Measurements from ENCODE around the gene CDC34.

The CDC34 gene

DNA sequence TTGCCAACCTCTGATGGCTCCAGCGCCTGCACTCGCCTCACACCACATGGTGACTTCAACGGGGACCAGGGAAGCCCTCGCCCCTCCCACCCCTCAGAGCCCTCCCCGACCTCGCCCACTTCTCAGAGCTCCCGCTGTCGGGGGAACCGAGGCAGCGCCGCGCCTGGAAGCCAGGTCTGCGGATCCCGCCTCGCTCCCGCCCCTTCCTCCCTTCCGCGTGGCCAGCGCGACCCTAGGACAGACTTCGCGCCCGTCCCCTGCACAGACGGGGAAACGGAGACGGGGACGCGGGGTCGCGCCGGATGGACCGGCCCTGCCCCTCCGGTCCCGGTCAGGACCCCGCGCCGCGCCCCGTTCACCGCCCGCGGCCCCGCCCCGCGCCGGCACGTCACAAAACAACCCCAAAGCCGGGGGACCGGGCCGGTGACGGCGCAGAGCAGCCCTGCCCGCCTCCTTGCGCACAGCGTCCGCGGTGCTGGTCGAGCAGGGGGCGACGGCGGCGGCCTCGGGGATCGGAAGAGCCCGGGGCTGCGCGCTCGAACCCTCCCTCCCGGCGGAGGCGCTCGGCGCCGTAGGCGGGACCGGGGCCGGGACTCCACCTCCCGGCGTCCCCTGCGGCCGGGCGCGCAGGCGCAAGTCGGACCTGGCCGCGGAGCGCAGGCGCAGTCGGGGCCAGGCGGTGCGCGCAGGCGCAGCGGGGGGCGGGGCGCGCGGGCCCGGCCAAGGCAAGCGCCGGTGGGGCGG, 379 bp upstream of the CDC34 start:
- Histone ChIP-seq H3K27ac (ENCODE audit: low read depth, low read length) (peak overlapping the region; percentile 87), H3K9me3 (ENCODE audit: low read length) (no peaks in the 10 kb centered on the region), H3K27me3 (ENCODE audit: control insufficient read depth in 1 of 2, insufficient read depth in 2 of 2, low read length in 2 of 2) (peaks cover 0 to 6% of the 10 kb centered on the region in 2 donors), H3K36me3 (ENCODE audit: insufficient read depth, low read length) (peaks cover 12% of the 10 kb centered on the region), H3K4me3 (ENCODE audit: low read depth in 1 of 2, low read length in 2 of 2) (peak overlapping the region; percentile 52 to 87), H3K9ac (ENCODE audit: low read length) (no peak overlapping the region), H3K4me1 (ENCODE audit: insufficient read depth, low read length) (peaks cover 28% of the 10 kb centered on the region)

DNA sequence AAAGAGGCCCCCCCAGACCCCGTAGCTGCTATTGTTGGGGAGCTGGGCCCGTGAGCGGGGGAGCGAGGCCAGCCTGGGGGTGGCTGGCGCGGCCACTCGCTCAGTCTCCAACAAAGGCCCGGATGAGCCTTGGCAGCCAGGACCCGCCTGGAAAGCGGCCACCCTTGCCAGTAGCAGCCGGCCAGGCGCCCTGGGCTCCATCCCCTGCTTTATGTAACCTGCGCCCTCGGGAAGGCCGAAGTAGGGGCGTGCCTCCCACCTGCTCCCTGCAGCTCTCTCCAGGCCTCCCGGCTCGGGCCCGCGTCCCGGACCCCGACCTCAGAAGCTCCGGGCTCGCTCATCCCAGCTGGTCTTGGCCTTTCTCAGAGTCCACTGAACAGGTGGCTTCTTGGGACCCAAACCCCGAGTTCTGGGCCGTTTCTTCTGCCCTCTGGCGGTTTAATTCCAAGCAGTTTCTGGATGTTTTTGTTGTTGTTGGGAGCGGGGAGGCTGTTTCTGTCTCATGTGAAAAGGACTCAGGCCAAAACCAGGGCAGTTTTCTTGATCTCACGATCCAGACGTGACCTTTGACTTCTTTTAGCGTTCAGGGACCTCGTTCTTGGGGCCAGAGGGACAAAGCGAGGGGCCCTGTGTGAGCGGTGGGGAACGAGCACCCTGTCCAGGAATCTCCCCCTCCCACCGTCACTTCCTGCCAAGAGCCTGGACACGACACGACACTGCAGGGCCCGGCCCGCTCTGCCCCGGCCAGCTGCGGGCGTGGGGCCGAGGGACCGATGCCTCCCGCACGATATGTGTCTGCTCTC, 1.2 kb downstream of the CDC34 start:
- no peaks in the 10 kb centered on the region for H3K27me3 ChIP-seq (ENCODE audit: control insufficient read depth in 1 of 2, insufficient read depth in 2 of 2, low read length in 2 of 2)
- peaks cover 24% of the 10 kb centered on the region for H3K36me3 ChIP-seq (ENCODE audit: insufficient read depth, low read length)
- H3K4me3 ChIP-seq (ENCODE audit: low read depth in 1 of 2, low read length in 2 of 2), result peak overlapping the region; percentile 64 to 92
- peaks cover 28% of the 10 kb centered on the region for H3K4me1 ChIP-seq (ENCODE audit: insufficient read depth, low read length)
- peak overlapping the region; percentile 46 for H3K9ac ChIP-seq (ENCODE audit: low read length)
- no peaks in the 10 kb centered on the region for H3K9me3 ChIP-seq (ENCODE audit: low read length)
- H3K27ac ChIP-seq (ENCODE audit: low read depth, low read length), result peak overlapping the region; percentile 99

DNA sequence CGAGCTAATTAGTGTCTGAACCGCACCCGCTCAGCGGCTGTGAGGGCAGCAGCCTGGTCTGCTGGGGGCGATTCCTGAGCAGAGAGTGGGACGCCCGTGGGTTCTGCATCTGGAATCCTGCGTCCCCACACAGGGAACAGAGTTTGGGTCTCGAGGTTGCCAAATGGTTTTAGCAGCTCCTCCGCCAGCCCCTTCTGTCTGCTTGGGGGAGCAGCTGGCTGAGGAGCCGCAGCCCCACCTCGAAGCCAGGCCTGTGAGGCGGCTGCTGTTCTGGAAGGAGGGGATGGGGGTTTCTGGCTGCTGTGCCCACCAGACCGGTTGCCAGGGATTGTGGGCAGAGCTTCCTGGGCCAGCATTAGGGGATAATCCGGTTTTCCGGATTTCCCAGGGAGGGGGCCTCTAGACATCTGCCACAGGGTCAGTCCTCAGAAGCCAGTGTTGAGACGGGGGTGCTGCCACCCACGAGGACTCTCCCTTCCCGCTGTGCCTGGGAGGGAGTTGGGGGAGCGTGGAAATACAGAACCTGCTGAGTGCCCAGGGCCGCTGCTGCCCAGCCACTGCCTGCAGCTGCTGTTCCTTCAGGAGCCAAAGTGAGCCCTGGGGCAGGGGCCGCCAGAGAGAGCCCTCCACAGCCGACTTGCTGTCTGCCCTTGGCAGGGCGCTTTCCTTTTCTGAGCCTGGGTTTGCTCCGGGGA, 2.0 kb downstream of the CDC34 start:
- Histone ChIP-seq H3K4me1 (ENCODE audit: insufficient read depth, low read length) (peaks cover 28% of the 10 kb centered on the region), H3K4me3 (ENCODE audit: low read depth in 1 of 2, low read length in 2 of 2) (peak overlapping the region; percentile 64 to 92), H3K9ac (ENCODE audit: low read length) (peak overlapping the region; percentile 46), H3K36me3 (ENCODE audit: insufficient read depth, low read length) (peaks cover 31% of the 10 kb centered on the region), H3K9me3 (ENCODE audit: low read length) (no peaks in the 10 kb centered on the region), H3K27ac (ENCODE audit: low read depth, low read length) (peak overlapping the region; percentile 99), H3K27me3 (ENCODE audit: control insufficient read depth in 1 of 2, insufficient read depth in 2 of 2, low read length in 2 of 2) (no peaks in the 10 kb centered on the region)

DNA sequence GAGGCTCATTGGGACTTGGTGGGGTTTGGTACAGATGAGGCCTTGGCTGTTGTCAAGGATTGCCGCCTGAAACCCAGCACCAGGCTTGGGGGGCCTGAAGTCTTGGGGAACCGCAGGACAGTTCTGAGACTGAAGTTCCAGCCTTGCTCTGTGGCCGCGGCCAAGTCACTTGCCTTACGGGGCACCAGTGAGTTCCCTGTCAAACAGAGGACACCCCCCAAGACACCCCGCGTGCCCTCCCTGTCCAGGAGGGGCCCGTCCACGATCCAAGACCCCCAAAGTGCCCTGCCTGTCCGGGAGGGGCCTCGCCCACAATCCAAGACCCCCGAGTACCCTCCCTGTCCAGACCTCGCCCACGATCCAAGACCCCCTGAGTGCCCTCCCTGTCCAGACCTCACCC, 2.5 kb downstream of the CDC34 start:
- Histone ChIP-seq H3K27me3 (ENCODE audit: control insufficient read depth in 1 of 2, insufficient read depth in 2 of 2, low read length in 2 of 2) (no peaks in the 10 kb centered on the region), H3K9ac (ENCODE audit: low read length) (peak overlapping the region; percentile 46), H3K4me3 (ENCODE audit: low read depth in 1 of 2, low read length in 2 of 2) (peak overlapping the region in 1 of 2 donors; percentile 64), H3K9me3 (ENCODE audit: low read length) (no peaks in the 10 kb centered on the region), H3K27ac (ENCODE audit: low read depth, low read length) (peak overlapping the region; percentile 99), H3K36me3 (ENCODE audit: insufficient read depth, low read length) (peaks cover 34% of the 10 kb centered on the region), H3K4me1 (ENCODE audit: insufficient read depth, low read length) (peaks cover 28% of the 10 kb centered on the region)

DNA sequence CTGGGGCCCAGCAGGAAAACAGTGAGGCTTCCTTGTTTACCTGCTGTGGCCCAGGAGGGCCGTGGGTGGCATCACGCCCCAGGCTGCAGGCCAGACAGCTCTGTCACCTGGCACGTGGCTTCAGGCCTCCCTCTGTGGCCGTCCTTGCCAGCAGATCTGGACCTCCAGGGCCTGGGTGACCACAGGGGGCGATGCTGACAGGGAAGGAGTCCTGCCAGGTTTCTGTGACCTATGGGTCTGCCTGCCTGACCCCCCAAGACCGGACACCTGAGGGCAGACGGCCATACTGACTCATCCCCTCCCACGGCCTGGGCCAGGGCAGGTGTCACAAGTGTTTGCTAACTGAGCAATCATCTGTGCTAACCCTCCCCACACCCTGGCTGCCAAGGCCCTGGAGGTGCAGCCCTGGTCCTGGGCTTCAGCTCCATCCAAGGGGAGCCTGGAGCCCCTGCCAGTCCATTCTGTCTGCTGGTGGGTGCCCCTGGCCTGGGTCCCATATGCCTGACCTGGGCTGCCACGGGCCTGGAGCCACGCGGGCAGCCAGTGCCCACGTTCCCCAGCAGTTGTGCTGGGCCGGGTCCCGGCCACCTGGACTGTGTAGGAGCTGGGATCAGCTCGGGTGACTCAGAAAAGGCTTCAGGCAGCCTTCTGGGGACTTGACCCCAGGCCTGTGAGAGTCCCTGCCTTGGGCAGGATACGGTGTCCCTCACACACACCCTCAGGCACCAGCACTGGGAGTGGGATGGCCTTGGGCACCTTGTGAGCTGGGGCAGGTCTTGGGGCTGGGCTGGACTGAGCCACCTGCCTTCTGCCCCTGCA, 3.7 kb downstream of the CDC34 start:
- Histone ChIP-seq H3K36me3 (ENCODE audit: insufficient read depth, low read length) (peaks cover 34% of the 10 kb centered on the region), H3K27ac (ENCODE audit: low read depth, low read length) (no peak overlapping the region), H3K4me1 (ENCODE audit: insufficient read depth, low read length) (peaks cover 28% of the 10 kb centered on the region), H3K27me3 (ENCODE audit: control insufficient read depth in 1 of 2, insufficient read depth in 2 of 2, low read length in 2 of 2) (no peaks in the 10 kb centered on the region), H3K9me3 (ENCODE audit: low read length) (no peaks in the 10 kb centered on the region), H3K4me3 (ENCODE audit: low read depth in 1 of 2, low read length in 2 of 2) (no peak overlapping the region), H3K9ac (ENCODE audit: low read length) (no peak overlapping the region)

DNA sequence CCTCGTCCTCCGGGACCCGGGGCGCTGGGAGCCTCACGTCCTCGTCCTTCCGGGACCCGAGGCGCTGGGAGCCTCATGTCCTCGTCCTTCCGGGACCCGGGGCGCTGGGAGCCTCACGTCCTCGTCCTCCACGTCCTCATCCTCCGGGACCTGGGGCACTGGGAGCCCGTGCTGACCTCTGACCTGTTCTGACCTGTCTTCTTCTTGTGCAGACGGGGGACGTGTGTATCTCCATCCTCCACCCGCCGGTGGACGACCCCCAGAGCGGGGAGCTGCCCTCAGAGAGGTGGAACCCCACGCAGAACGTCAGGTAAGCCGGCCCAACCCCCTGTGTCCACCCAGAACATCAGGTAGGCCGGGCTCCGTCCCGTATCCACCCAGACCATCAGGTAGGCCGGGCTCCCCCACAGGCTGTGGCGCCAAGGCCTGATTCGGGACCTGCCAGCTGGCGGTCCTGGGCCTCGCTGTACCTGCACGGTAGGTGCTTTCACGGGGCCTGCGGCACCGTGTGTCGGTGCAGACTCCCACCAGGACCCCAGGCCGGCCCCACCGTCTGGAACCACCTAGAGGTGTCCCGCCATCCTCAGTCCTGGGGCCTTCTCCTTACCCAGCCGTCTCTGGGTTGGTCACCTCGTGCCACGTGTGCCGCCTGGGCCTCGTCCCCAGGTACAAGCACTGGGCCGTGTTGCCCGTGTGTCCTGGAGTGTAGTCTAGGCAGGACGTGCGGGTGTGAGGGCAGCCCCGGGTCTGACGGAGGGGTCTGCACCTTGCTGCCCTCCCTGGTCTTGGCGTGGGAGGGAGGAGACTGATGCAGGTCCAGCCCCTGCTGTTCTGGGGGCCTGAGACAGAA, 4.7 kb downstream of the CDC34 start:
- H3K4me3 ChIP-seq (ENCODE audit: low read depth in 1 of 2, low read length in 2 of 2), result no peak overlapping the region
- no peak overlapping the region for H3K27ac ChIP-seq (ENCODE audit: low read depth, low read length)
- no peaks in the 10 kb centered on the region for H3K27me3 ChIP-seq (ENCODE audit: control insufficient read depth in 1 of 2, insufficient read depth in 2 of 2, low read length in 2 of 2)
- peaks cover 35% of the 10 kb centered on the region for H3K36me3 ChIP-seq (ENCODE audit: insufficient read depth, low read length)
- H3K4me1 ChIP-seq (ENCODE audit: insufficient read depth, low read length), result peaks cover 28% of the 10 kb centered on the region
- H3K9ac ChIP-seq (ENCODE audit: low read length), result no peak overlapping the region
- no peaks in the 10 kb centered on the region for H3K9me3 ChIP-seq (ENCODE audit: low read length)

DNA sequence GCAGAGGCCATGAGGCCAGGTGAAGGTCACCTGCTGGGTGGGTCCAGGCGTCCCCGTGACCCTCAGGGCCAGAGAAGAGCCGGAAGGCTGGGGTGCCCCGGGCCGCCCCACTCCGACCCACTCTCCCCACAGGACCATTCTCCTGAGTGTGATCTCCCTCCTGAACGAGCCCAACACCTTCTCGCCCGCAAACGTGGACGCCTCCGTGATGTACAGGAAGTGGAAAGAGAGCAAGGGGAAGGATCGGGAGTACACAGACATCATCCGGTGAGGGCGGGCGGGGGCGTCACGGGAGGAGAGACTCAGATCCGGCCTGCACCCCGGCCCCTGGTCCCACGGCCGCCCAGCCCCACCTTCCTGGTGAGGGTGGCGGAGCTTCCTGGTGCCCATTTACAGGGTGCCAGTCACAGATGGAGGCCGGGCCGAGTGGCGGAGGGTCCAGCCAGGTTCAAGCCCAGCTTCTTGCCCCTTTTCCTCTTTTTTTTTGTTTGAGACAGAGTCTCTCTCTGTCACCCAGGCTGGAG, 5.4 kb downstream of the CDC34 start:
- Histone ChIP-seq H3K27me3 (ENCODE audit: control insufficient read depth in 1 of 2, insufficient read depth in 2 of 2, low read length in 2 of 2) (no peaks in the 10 kb centered on the region), H3K36me3 (ENCODE audit: insufficient read depth, low read length) (peaks cover 37% of the 10 kb centered on the region), H3K4me3 (ENCODE audit: low read depth in 1 of 2, low read length in 2 of 2) (no peak overlapping the region), H3K9ac (ENCODE audit: low read length) (no peak overlapping the region), H3K4me1 (ENCODE audit: insufficient read depth, low read length) (peaks cover 28% of the 10 kb centered on the region), H3K27ac (ENCODE audit: low read depth, low read length) (no peak overlapping the region), H3K9me3 (ENCODE audit: low read length) (no peaks in the 10 kb centered on the region)

DNA sequence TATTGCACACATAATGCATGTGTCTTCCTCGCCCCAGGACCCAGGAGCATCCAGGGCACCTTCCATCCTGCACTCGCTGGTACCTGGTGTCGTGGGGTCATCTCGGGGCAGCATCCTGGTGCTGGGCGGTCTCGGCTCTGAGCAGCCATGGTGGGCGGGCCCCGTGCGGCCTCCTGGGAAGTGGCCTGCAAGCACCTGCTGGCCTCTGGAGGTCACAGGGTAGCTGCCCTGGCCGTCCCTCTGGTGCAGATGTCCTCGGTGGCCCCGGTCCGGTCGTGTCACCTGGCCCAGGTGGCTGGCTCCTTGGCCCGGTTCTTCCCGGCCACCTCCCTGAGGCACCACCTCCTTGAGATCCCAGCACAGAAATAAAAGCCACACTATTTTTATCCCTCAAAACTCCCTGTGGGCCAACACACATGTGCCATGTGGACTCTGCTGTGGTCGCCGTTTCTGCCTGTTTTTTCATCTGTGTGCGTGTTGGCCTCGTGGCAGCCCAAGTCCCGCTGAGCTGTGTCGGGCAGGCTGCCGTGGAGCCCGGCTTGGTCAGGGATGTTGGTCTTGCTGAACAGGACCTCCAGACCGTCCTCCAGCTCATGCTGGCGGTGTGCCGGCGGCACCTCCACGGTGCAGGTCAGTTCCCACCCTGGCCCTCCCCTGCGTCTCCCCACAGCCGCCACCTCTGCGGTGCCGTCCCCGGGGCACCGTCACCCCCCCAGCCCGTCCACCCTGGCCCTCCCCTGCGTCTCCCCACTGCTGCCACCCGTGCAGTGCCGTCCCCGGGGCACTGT, 7.3 kb downstream of the CDC34 start:
- H3K27me3 ChIP-seq (ENCODE audit: control insufficient read depth in 1 of 2, insufficient read depth in 2 of 2, low read length in 2 of 2), result no peaks in the 10 kb centered on the region
- no peaks in the 10 kb centered on the region for H3K9me3 ChIP-seq (ENCODE audit: low read length)
- no peak overlapping the region for H3K9ac ChIP-seq (ENCODE audit: low read length)
- H3K4me3 ChIP-seq (ENCODE audit: low read depth in 1 of 2, low read length in 2 of 2), result no peak overlapping the region
- H3K36me3 ChIP-seq (ENCODE audit: insufficient read depth, low read length), result peaks cover 37% of the 10 kb centered on the region
- H3K4me1 ChIP-seq (ENCODE audit: insufficient read depth, low read length), result peaks cover 20% of the 10 kb centered on the region
- no peak overlapping the region for H3K27ac ChIP-seq (ENCODE audit: low read depth, low read length)

DNA sequence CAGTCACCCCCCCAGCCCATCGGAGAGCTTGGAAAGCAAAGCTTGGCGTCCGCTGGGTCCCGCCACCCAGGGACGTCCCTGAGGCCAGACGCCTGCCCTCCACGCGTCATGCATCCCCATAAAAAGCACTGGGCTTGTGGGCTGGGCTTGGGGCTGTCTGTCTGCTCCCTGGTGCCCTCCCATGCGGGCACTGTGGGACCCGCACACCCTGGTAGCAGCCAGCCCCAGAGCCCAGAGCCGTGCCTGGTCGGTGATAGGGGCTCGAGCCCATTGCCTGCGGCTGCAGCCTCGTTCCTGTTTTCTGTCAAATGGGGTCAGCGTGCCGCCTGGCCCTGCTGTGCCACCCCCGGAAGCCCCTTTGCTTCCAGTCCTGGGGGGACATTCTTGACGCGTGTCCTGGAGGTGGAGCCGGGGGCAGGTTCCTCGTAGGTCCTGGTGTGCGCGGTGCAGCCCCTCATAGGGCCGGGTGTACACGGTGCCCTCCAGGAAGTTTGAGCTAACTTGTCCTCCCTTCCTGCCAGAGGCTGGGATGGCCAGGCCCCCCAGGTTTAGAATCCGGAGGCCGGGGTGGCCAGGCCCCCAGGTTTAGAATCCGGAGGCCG, 8.0 kb downstream of the CDC34 start:
- Histone ChIP-seq H3K27ac (ENCODE audit: low read depth, low read length) (no peak overlapping the region), H3K9me3 (ENCODE audit: low read length) (no peaks in the 10 kb centered on the region), H3K4me3 (ENCODE audit: low read depth in 1 of 2, low read length in 2 of 2) (no peak overlapping the region), H3K27me3 (ENCODE audit: control insufficient read depth in 1 of 2, insufficient read depth in 2 of 2, low read length in 2 of 2) (no peaks in the 10 kb centered on the region), H3K4me1 (ENCODE audit: insufficient read depth, low read length) (peaks cover 14% of the 10 kb centered on the region), H3K36me3 (ENCODE audit: insufficient read depth, low read length) (peaks cover 37% of the 10 kb centered on the region), H3K9ac (ENCODE audit: low read length) (no peak overlapping the region)
